Effector memory CD4-positive, alpha-beta T cell (primary cell): ENCODE measurements around the gene C18orf54.

Experiments
- DNase-seq, 3 donors: peaks; one replicate each; pipeline ENCODE4 v3.0.0-alpha.2; 2020
- H3K27ac ChIP-seq: 2 replicates; pipeline ENCODE4 v1.7.0; 2013; ENCODE audit warnings: mild to moderate bottlenecking, low read length, moderate library complexity; ENCODE audit not compliant: insufficient read depth, poor library complexity, severe bottlenecking
- H3K27me3 ChIP-seq: replicated peaks from 2 replicates; pipeline ENCODE4 v1.7.0; 2013; ENCODE audit warnings: mild to moderate bottlenecking, low read length; ENCODE audit not compliant: insufficient read depth, control insufficient read depth, poor library complexity, severe bottlenecking
- H3K36me3 ChIP-seq: 2 replicates; pipeline ENCODE4 v1.7.0; 2013; ENCODE audit warnings: mild to moderate bottlenecking, low read length, moderate library complexity; ENCODE audit not compliant: control insufficient read depth, insufficient read depth
- H3K4me1 ChIP-seq: 2 replicates; pipeline ENCODE4 v1.7.0; 2013; ENCODE audit warnings: low read length, mild to moderate bottlenecking; ENCODE audit not compliant: control insufficient read depth, insufficient read depth, poor library complexity, severe bottlenecking
- H3K4me3 ChIP-seq: 2 replicates; pipeline ENCODE4 v1.7.0; 2013; ENCODE audit warnings: low read length, low read depth, mild to moderate bottlenecking; ENCODE audit not compliant: insufficient read depth, poor library complexity, severe bottlenecking
- H3K9me3 ChIP-seq: 2 replicates; pipeline ENCODE4 v1.7.0; 2013; ENCODE audit warnings: mild to moderate bottlenecking, low read length, moderate library complexity; ENCODE audit not compliant: control insufficient read depth

C18orf54 gene

GRCh38 chr18:54338230-54338629 lies 19.5 kb upstream of the C18orf54 start:
- H3K4me1 ChIP-seq = no peaks in the 10 kb centered on the region
- no peaks in the 10 kb centered on the region for H3K9me3 ChIP-seq
- H3K36me3 ChIP-seq = no peaks in the 10 kb centered on the region
- no peaks in the 10 kb centered on the region for H3K27me3 ChIP-seq
- no peak for DNase-seq
- H3K27ac ChIP-seq = no peak overlapping the region
- no peak overlapping the region for H3K4me3 ChIP-seq

- Histone ChIP-seq H3K4me1 (no peaks in the 10 kb centered on the region), H3K27me3 (no peaks in the 10 kb centered on the region), H3K9me3 (no peaks in the 10 kb centered on the region), H3K36me3 (no peaks in the 10 kb centered on the region), H3K4me3 (no peak overlapping the region), H3K27ac (no peak overlapping the region)
- DNase-seq = no peak
These were observed 6.5 kb upstream of the C18orf54 start for GRCh38 chr18:54351186-54351585.

- peak overlapping the region; percentile 68 for H3K27ac ChIP-seq
- H3K27me3 ChIP-seq = no peaks in the 10 kb centered on the region
- no peaks in the 10 kb centered on the region for H3K36me3 ChIP-seq
- DNase-seq = no peak
- H3K4me3 ChIP-seq = peak overlapping the region; percentile 89
- no peaks in the 10 kb centered on the region for H3K4me1 ChIP-seq
- no peaks in the 10 kb centered on the region for H3K9me3 ChIP-seq
These were observed 535 bp upstream of the C18orf54 start for GRCh38 chr18:54357082-54357659.

- H3K27me3 ChIP-seq = no peaks in the 10 kb centered on the region
- no peaks in the 10 kb centered on the region for H3K36me3 ChIP-seq
- H3K4me1 ChIP-seq = no peaks in the 10 kb centered on the region
- H3K27ac ChIP-seq = peak overlapping the region; percentile 59
- H3K4me3 ChIP-seq = peak overlapping the region; percentile 89
- no peaks in the 10 kb centered on the region for H3K9me3 ChIP-seq
- DNase-seq = no peak
These were observed 862 bp downstream of the C18orf54 start for GRCh38 chr18:54358495-54359040.

DNA sequence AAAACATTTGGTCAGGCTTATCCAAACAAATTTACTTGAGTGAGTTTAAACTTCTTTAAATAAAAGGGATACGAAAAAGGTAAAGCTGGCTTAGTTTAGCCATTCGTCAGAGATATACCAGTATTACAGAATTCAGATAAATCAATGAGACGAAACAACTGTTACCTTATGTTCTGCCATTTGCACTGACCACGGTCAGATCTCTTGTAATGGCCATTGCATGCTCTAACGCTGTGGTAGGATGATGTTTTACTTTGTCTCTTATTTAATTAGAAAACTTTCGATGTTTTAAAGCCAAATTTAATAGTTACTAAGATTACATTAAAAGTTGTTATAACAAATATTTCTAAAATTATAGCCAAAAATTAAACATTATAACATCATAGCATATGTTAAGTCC lies 1.5 kb downstream of the C18orf54 start:
- Histone ChIP-seq H3K9me3 (no peaks in the 10 kb centered on the region), H3K27me3 (no peaks in the 10 kb centered on the region), H3K4me3 (no peak overlapping the region), H3K4me1 (no peaks in the 10 kb centered on the region), H3K36me3 (no peaks in the 10 kb centered on the region), H3K27ac (no peak overlapping the region)
- no peak for DNase-seq

DNA sequence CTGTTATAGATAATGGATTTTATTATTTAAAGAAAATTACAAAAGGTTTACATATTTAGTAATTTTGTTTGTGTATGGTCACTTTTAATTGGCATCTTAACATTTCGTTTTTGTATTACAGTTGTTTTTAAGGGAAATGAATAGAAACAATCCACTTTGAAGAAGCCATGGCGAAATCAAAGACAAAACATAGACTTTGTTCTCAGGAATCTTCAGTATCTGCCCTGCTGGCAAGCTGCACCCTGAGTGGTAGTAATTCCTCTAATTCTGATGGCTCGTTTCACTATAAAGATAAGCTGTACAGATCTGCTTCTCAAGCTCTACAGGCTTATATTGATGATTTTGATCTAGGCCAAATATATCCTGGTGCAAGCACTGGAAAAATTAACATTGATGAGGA lies 2.7 kb downstream of the C18orf54 start:
- H3K4me3 ChIP-seq = no peak overlapping the region
- H3K4me1 ChIP-seq = no peaks in the 10 kb centered on the region
- H3K36me3 ChIP-seq = no peaks in the 10 kb centered on the region
- no peak overlapping the region for H3K27ac ChIP-seq
- H3K9me3 ChIP-seq = no peaks in the 10 kb centered on the region
- no peak for DNase-seq
- no peaks in the 10 kb centered on the region for H3K27me3 ChIP-seq

GRCh38 chr18:54378057-54378456 lies 20.4 kb downstream of the C18orf54 start:
- Histone ChIP-seq H3K4me3 (no peak overlapping the region), H3K27ac (no peak overlapping the region), H3K4me1 (no peaks in the 10 kb centered on the region), H3K36me3 (peaks cover 3% of the 10 kb centered on the region), H3K9me3 (no peaks in the 10 kb centered on the region), H3K27me3 (no peaks in the 10 kb centered on the region)
- DNase-seq = no peak

DNA sequence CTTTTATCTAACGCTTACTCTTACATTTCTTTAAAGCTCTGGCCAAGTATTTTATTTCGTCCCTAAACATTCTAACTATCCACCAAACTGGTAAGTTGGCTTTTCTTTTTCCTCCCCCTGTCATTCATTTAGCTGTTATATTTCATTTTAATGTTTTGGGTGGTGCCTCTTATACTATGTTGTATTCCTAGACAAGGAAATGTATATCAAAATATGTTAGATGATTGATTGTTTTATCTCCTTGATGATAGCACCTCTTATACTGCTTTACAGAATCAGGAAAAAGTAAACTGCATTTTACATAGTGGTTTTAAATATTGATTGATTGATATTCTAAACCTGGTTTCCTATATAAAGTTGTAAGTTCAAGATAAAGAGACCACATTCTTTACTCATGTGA lies 23.9 kb downstream of the C18orf54 start:
- H3K27me3 ChIP-seq = no peaks in the 10 kb centered on the region
- no peak for DNase-seq
- H3K4me3 ChIP-seq = no peak overlapping the region
- no peaks in the 10 kb centered on the region for H3K4me1 ChIP-seq
- no peaks in the 10 kb centered on the region for H3K36me3 ChIP-seq
- H3K27ac ChIP-seq = no peak overlapping the region
- no peaks in the 10 kb centered on the region for H3K9me3 ChIP-seq

GRCh38 chr18:54382076-54382475 lies 24.4 kb downstream of the C18orf54 start:
- Histone ChIP-seq H3K9me3 (no peaks in the 10 kb centered on the region), H3K4me3 (no peak overlapping the region), H3K36me3 (no peaks in the 10 kb centered on the region), H3K27ac (no peak overlapping the region), H3K27me3 (no peaks in the 10 kb centered on the region), H3K4me1 (no peaks in the 10 kb centered on the region)
- DNase-seq = no peak

GRCh38 chr18:54382733-54383252 lies 25.1 kb downstream of the C18orf54 start:
- DNase-seq = no peak
- H3K4me1 ChIP-seq = no peaks in the 10 kb centered on the region
- no peaks in the 10 kb centered on the region for H3K9me3 ChIP-seq
- H3K36me3 ChIP-seq = no peaks in the 10 kb centered on the region
- no peaks in the 10 kb centered on the region for H3K27me3 ChIP-seq
- no peak overlapping the region for H3K4me3 ChIP-seq
- no peak overlapping the region for H3K27ac ChIP-seq
